A549 (cell line): ENCODE data around the gene TSPYL1. TPM values are rescaled to one million over a fixed set of nuclear protein-coding genes. Genes with fewer than 3 reads are reported as not detected.
A peak's percentile ranks its signal among the peaks of the same experiment; 100 is the strongest.

ENCODE experiments used
- ATAC-seq, 2 experiments: fragments of 200-7000 bp in 1 of 2; fragments of >200 bp in 1 of 2; cut with Nextera tagmentation in 1 of 2; cut with Tn5 transposase in 1 of 2; 3 replicates each; pipeline versions ENCODE4 v1.8.0 to v1.9.1; 2018 to 2020; ENCODE audit warnings: mild to moderate bottlenecking in 1 of 2, moderate library complexity in 1 of 2
- CTCF ChIA-PET: fragments of 300-600 bp; sonication (Branson Sonifier 250); formaldehyde crosslinking; extraction: SDS; loops from one replicate; lab custom pipeline; 2021; ENCODE audit warnings: antibody characterized with exemption, inconsistent platforms; lab: Yijun Ruan, JAX
- POLR2A ChIA-PET: fragments of 350-600 bp; formaldehyde crosslinking; extraction: SDS; loops from one replicate; lab custom pipeline; 2021; ENCODE audit warnings: antibody characterized with exemption, inconsistent platforms; lab: Yijun Ruan, JAX
- DNase-seq, 2 experiments: peaks; one replicate each; pipeline versions ENCODE4 v3.0.0 to v3.0.0-alpha.2; 2011 to 2016; ENCODE audit warnings: low read depth in 1 of 2, low spot score in 1 of 2
- FAIRE-seq: peaks from 2 replicates; lab custom pipeline; 2011; peaks lifted over from hg19 to GRCh38; lab: Jason Lieb, UNC
- H3K27ac ChIP-seq, 2 experiments: fragments of >200 bp; sonication (Bioruptor Twin); formaldehyde crosslinking; 3 replicates each; pipeline ENCODE4 v1.5.1; 2016 to 2017
- H3K4me1 ChIP-seq: fragments of >200 bp; sonication (Bioruptor Twin); formaldehyde crosslinking; 3 replicates; pipeline ENCODE4 v1.6.1; 2016
- H3K4me2 ChIP-seq: fragments of >200 bp; sonication (Bioruptor Twin); formaldehyde crosslinking; 3 replicates; pipeline ENCODE4 v1.6.1; 2016
- H3K4me3 ChIP-seq: fragments of >200 bp; sonication (Bioruptor Twin); formaldehyde crosslinking; 3 replicates; pipeline ENCODE4 v1.5.1; 2016
- H3K9me3 ChIP-seq: fragments of >200 bp; sonication (Bioruptor Twin); formaldehyde crosslinking; 3 replicates; pipeline ENCODE4 v1.6.1; 2016
- ATOH8 ChIP-seq: fragments of 250-450 bp; sonication (Bioruptor Pico); IDR thresholded peaks from 2 replicates; pipeline ENCODE4 v1.5.0; 2020; ENCODE audit warnings: low read depth, mild to moderate bottlenecking, moderate library complexity
- BCL3 ChIP-seq: fragments of >200 bp; sonication (Bioruptor Twin); formaldehyde crosslinking; IDR thresholded peaks from 3 replicates; pipeline ENCODE4 v1.6.1; 2016
- CBX2 ChIP-seq: fragments of 200-600 bp; sonication (generic); IDR thresholded peaks from 2 replicates; pipeline ENCODE4 v1.6.1; 2016; ENCODE audit warnings: low read depth, mild to moderate bottlenecking, borderline replicate concordance
- CBX8 ChIP-seq: fragments of 200-600 bp; sonication (generic); IDR thresholded peaks from 2 replicates; pipeline ENCODE4 v1.6.1; 2016
- CEBPB ChIP-seq, 2 experiments: fragments of >200 bp in 1 of 2; sonication (Bioruptor Twin) in 1 of 2; formaldehyde crosslinking in 1 of 2; IDR thresholded peaks; 2 replicates each; pipeline ENCODE4 v1.6.1; 2012 to 2016
- CHD2 ChIP-seq: fragments of 150-350 bp; IDR thresholded peaks from 2 replicates; pipeline ENCODE4 v1.6.1; 2014; ENCODE audit warnings: low read length; ENCODE audit not compliant: partially characterized antibody
- E2F6 ChIP-seq: IDR thresholded peaks from 2 replicates; pipeline ENCODE4 v1.6.1; 2012; ENCODE audit warnings: low read depth, borderline replicate concordance
- EHF ChIP-seq: fragments of 250-450 bp; sonication (Bioruptor Pico); IDR thresholded peaks from 2 replicates; pipeline ENCODE4 v1.5.0; 2020; ENCODE audit warnings: mild to moderate bottlenecking
- EHMT2 ChIP-seq: fragments of 200-600 bp; sonication (generic); IDR thresholded peaks from 2 replicates; pipeline ENCODE4 v1.6.1; 2016; ENCODE audit warnings: antibody characterized with exemption, low read depth, mild to moderate bottlenecking, moderate library complexity
- FOSB ChIP-seq: fragments of 250-450 bp; sonication (Bioruptor Pico); IDR thresholded peaks from 2 replicates; pipeline ENCODE4 v1.5.0; 2020; ENCODE audit warnings: mild to moderate bottlenecking, moderate library complexity
- FOSL2 ChIP-seq, 2 experiments: fragments of 450-650 bp in 1 of 2; fragments of >200 bp in 1 of 2; sonication (Bioruptor Twin) in 1 of 2; formaldehyde crosslinking; IDR thresholded peaks; 2 replicates each; pipeline versions ENCODE4 v1.5.0 to v1.6.1; 2016 to 2020; ENCODE audit warnings: mild to moderate bottlenecking in 1 of 2, moderate library complexity in 1 of 2
- HDAC2 ChIP-seq: fragments of 200-600 bp; sonication (generic); IDR thresholded peaks from 2 replicates; pipeline ENCODE4 v1.6.1; 2016
- HOXA7 ChIP-seq: fragments of 250-450 bp; sonication (Bioruptor Pico); IDR thresholded peaks from 2 replicates; pipeline ENCODE4 v1.5.0; 2020; ENCODE audit warnings: mild to moderate bottlenecking, moderate library complexity
- HOXB5 ChIP-seq: fragments of 250-450 bp; sonication (Bioruptor Pico); IDR thresholded peaks from 2 replicates; pipeline ENCODE4 v1.5.0; 2020; ENCODE audit warnings: mild to moderate bottlenecking, moderate library complexity
- JUN ChIP-seq, 2 experiments: fragments of >200 bp; sonication (Bioruptor Twin); formaldehyde crosslinking; IDR thresholded peaks; 2 replicates in 1 of 2; 3 replicates in 1 of 2; pipeline ENCODE4 v1.6.1; 2016 to 2017
- KDM1A ChIP-seq: fragments of 200-600 bp; sonication (generic); IDR thresholded peaks from 2 replicates; pipeline ENCODE4 v1.6.1; 2016; ENCODE audit warnings: low read depth, mild to moderate bottlenecking
- KDM5A ChIP-seq: fragments of 200-600 bp; sonication (generic); IDR thresholded peaks from 2 replicates; pipeline ENCODE4 v1.6.1; 2016; ENCODE audit warnings: antibody characterized with exemption, mild to moderate bottlenecking
- MAFK ChIP-seq: fragments of 450-650 bp; IDR thresholded peaks from 2 replicates; pipeline ENCODE4 v1.6.1; 2014; ENCODE audit not compliant: partially characterized antibody
- MAZ ChIP-seq: fragments of 150-350 bp; IDR thresholded peaks from 2 replicates; pipeline ENCODE4 v1.6.1; 2014; ENCODE audit warnings: antibody characterized with exemption, low read depth, low read length, borderline replicate concordance
- PHF8 ChIP-seq: fragments of 200-600 bp; sonication (generic); IDR thresholded peaks from 2 replicates; pipeline ENCODE4 v1.6.1; 2016; ENCODE audit warnings: low read depth, mild to moderate bottlenecking, antibody characterized with exemption, moderate library complexity, borderline replicate concordance
- POLR2A ChIP-seq: IDR thresholded peaks from 2 replicates; pipeline ENCODE4 v1.6.1; 2012; ENCODE audit warnings: mild to moderate bottlenecking, low read length
- POLR2AphosphoS2 ChIP-seq: conservative IDR thresholded peaks from 2 replicates; pipeline ENCODE4 v1.6.1; 2012; ENCODE audit warnings: low read length, improper control_type of control experiment, inconsistent platforms
- RAD21 ChIP-seq, 2 experiments: fragments of >200 bp in 1 of 2; sonication (Bioruptor Twin) in 1 of 2; formaldehyde crosslinking in 1 of 2; IDR thresholded peaks in 1 of 2; conservative IDR thresholded peaks in 1 of 2; 2 replicates in 1 of 2; 3 replicates in 1 of 2; pipeline ENCODE4 v1.6.1; 2012 to 2018; ENCODE audit warnings: inconsistent platforms in 1 of 2
- RARB ChIP-seq: fragments of 250-450 bp; sonication (Bioruptor Pico); IDR thresholded peaks from 2 replicates; pipeline ENCODE4 v1.8.0; 2021; ENCODE audit warnings: mild to moderate bottlenecking, moderate library complexity
- REST ChIP-seq: fragments of 200-600 bp; sonication (generic); IDR thresholded peaks from 2 replicates; pipeline ENCODE4 v1.6.1; 2016; ENCODE audit warnings: antibody characterized with exemption, mild to moderate bottlenecking, moderate library complexity
- RFX5 ChIP-seq: fragments of 450-650 bp; IDR thresholded peaks from 2 replicates; pipeline ENCODE4 v1.7.1; 2014; ENCODE audit warnings: antibody characterized with exemption, mild to moderate bottlenecking, moderate library complexity
- SMC3 ChIP-seq: fragments of >200 bp; sonication (Bioruptor Twin); formaldehyde crosslinking; IDR thresholded peaks from 3 replicates; pipeline ENCODE4 v1.6.1; 2018; ENCODE audit warnings: inconsistent platforms
- USF2 ChIP-seq: fragments of 450-650 bp; IDR thresholded peaks from 2 replicates; pipeline ENCODE4 v1.6.1; 2014; ENCODE audit warnings: antibody characterized with exemption
- ZC3H11A ChIP-seq: fragments of 450-650 bp; IDR thresholded peaks from 2 replicates; pipeline ENCODE4 v1.6.1; 2014; ENCODE audit warnings: antibody characterized with exemption, mild to moderate bottlenecking
- ZSCAN20 ChIP-seq: fragments of 250-450 bp; sonication (Bioruptor Pico); IDR thresholded peaks from 2 replicates; pipeline ENCODE4 v1.8.0; 2022; ENCODE audit warnings: mild to moderate bottlenecking, moderate library complexity
- WGBS: methylation state at CpG from one replicate; pipeline ENCODE4 v1.1.6; 2017; ENCODE audit errors: missing lambda C conversion rate; 5-methylcytosine and 5-hydroxymethylcytosine counted together
- polyA plus RNA-seq, 4 experiments: library from polyadenylated mRNA; depleted of rRNA in 3 of 4; stranded (reverse); fragments of >200 nt; fragmentation: RNase III in 1 of 4; extraction: RNeasy Plus Mini Kit Qiagen cat#74134 plus additional on column Dnase treatment in 1 of 4; gene quantifications; 2 replicates in 3 of 4; 3 replicates in 1 of 4; pipeline ENCODE4 v1.2.3, GENCODE V29; 2011 to 2017

The TSPYL1 gene
- polyA plus RNA-seq, 2 of the 4 experiments (the other 2 are of a cell fraction), result 31.8 to 32.5 TPM

- TF ChIP-seq ZC3H11A, result no peak
Observed at GRCh38 chr6:116254297-116255056, 25.3 kb downstream of the TSPYL1 start (continued).

GRCh38 chr6:116253505-116254296 lies 26.0 kb downstream of the TSPYL1 start, which contains the start of gene TSPYL4:
Gene TSPYL4 (minus strand): TSS chr6:116254075. CDS start chr6:116254008, 67 bp downstream.
- WGBS, result 12% methylated on average over 23 of the region's 53 CpGs
- DNase-seq (peak; percentile 78 to 90), FAIRE-seq (no peak), ATAC-seq (peak; percentile 99)
- Histone ChIP-seq H3K9me3 (no peaks in the 10 kb centered on the region), H3K4me3 (peak within 1 kb of the TSS; percentile 75), H3K27ac (peak within 1 kb of the TSS; percentile 82 to 92), H3K4me2 (peak within 1 kb of the TSS; percentile 75), H3K4me1 (peaks cover 14% of the 10 kb centered on the region; the same call in 1 of the 3 replicates)
- ChIA-PET POLR2A (interaction anchor here (1.0 kb wide), 2 partner anchors 15 to 261 kb away, joined by 3 to 5 read pairs; no protein-coding TSS in a partner anchor), CTCF (interaction anchor here (1.1 to 1.8 kb wide), 4 partner anchors 12 to 37 kb away, joined by 3 to 6 read pairs (median 4); no protein-coding TSS in a partner anchor)
- no peak for TF ChIP-seq ATOH8 (CRISPR knock-in tag)
- TF ChIP-seq POLR2A, result peak; percentile 59
- no peak for TF ChIP-seq MAFK
- TF ChIP-seq MAZ, result no peak
- TF ChIP-seq RAD21 (conservative IDR thresholded peaks at IDR 0.05 in 1 of 2, IDR thresholded peaks at IDR 0.05 in 1 of 2), result no peak
- TF ChIP-seq KDM1A, result no peak
- no peak for TF ChIP-seq HOXA7
- peak; percentile 69 for TF ChIP-seq REST
- TF ChIP-seq KDM5A, result no peak
- 0 out of 3 replicates have a peak, but pooled peaks have one; percentile 36 for TF ChIP-seq BCL3
- TF ChIP-seq JUN (IDR thresholded peaks at IDR 0.05), result peak in 1 of 2 experiments; percentile 49; a peak in 1 of 5 replicates
- no peak for TF ChIP-seq FOSL2 (IDR thresholded peaks at IDR 0.05)
- 0 out of 2 replicates have a peak, but pooled peaks have one; percentile 1 for TF ChIP-seq FOSL2 (CRISPR knock-in tag; IDR thresholded peaks at IDR 0.05)
- peak; percentile 98 for TF ChIP-seq RFX5
- peak; percentile 56 for TF ChIP-seq PHF8
- no peak for TF ChIP-seq EHF (CRISPR knock-in tag)
- TF ChIP-seq RARB (CRISPR knock-in tag), result no peak
- TF ChIP-seq POLR2AphosphoS2, result no peak
- TF ChIP-seq HDAC2, result no peak
- peak; percentile 28; the same call in 1 of the 2 replicates for TF ChIP-seq E2F6
- 0 out of 4 replicates have a peak, but pooled peaks of 1 of the 2 experiments have one; percentile 16 for TF ChIP-seq CEBPB (IDR thresholded peaks at IDR 0.05)
- TF ChIP-seq CBX2, result no peak
- TF ChIP-seq HOXB5 (CRISPR knock-in tag), result no peak
- TF ChIP-seq ZSCAN20 (CRISPR knock-in tag), result no peak
- no peak for TF ChIP-seq EHMT2
- no peak for TF ChIP-seq FOSB (CRISPR knock-in tag)
- TF ChIP-seq CBX8, result no peak
- no peak for TF ChIP-seq SMC3
- TF ChIP-seq USF2, result no peak
- TF ChIP-seq CHD2, result peak; percentile 83
- TF ChIP-seq ZC3H11A, result no peak
